NT2/D1 (cell line): ENCODE data around the gene DIS3L.

Experiments
- SUZ12 ChIP-seq: IDR thresholded peaks from 2 replicates; pipeline ENCODE4 v1.6.1; 2011; ENCODE audit not compliant: insufficient read length, insufficient read depth; ENCODE audit errors: extremely low read depth
- YY1 ChIP-seq: IDR thresholded peaks from 2 replicates; pipeline ENCODE4 v1.6.1; 2011; ENCODE audit not compliant: insufficient read length, insufficient read depth
- ZNF274 ChIP-seq: IDR thresholded peaks from 2 replicates; pipeline ENCODE4 v1.6.1; 2011; ENCODE audit warnings: mild to moderate bottlenecking, low read depth, low read length

- no peak for TF ChIP-seq SUZ12
- TF ChIP-seq ZNF274 = no peak
- no peak for TF ChIP-seq YY1
Measured at GRCh38 chr15:66302489-66303278, 9.3 kb downstream of the DIS3L start.
